Activated CD4-positive, alpha-beta T cell treated with anti-CD3 and anti-CD28 coated beads, Interleukin-2, amount 10 ng/mL, durations not matched to agents 7 days and 5 days (primary cell): ENCODE measurements around the gene TENM4. TPM values are rescaled to one million over a fixed set of nuclear protein-coding genes. Genes with fewer than 3 reads are reported as not detected.

ENCODE experiments used
- CTCF ChIA-PET: fragments of 350-600 bp; sonication (Branson Sonifier 250); formaldehyde crosslinking; loops from one replicate; lab custom pipeline; 2021; ENCODE audit warnings: antibody characterized with exemption; lab: Charles Lee
- POLR2A ChIA-PET: fragments of 350-600 bp; sonication (Branson Sonifier 250); formaldehyde crosslinking; loops from one replicate; lab custom pipeline; 2021; ENCODE audit warnings: antibody characterized with exemption; lab: Charles Lee
- DNase-seq: peaks from one replicate; pipeline ENCODE4 v3.0.0-alpha.2; 2020
- H3K27ac Mint-ChIP-seq: one replicate; pipeline ENCODE4 v1.8.0; 2021; ENCODE audit warnings: mild to moderate bottlenecking, moderate library complexity, mixed read lengths
- H3K27me3 Mint-ChIP-seq: one replicate; pipeline ENCODE4 v1.8.0; 2021; ENCODE audit warnings: mixed read lengths
- H3K36me3 Mint-ChIP-seq: one replicate; pipeline ENCODE4 v1.8.0; 2021; ENCODE audit warnings: low read depth, mixed read lengths
- H3K4me1 Mint-ChIP-seq: one replicate; pipeline ENCODE4 v1.8.0; 2021; ENCODE audit warnings: mixed read lengths
- H3K4me3 Mint-ChIP-seq: one replicate; pipeline ENCODE4 v1.8.0; 2021; ENCODE audit warnings: mild to moderate bottlenecking, moderate library complexity, mixed read lengths
- H3K9me3 Mint-ChIP-seq: one replicate; pipeline ENCODE4 v1.8.0; 2021; ENCODE audit warnings: mixed read lengths
- total RNA-seq, 2 experiments: library from RNA; stranded (reverse); gene quantifications; one replicate each; pipeline ENCODE4 v1.2.3, GENCODE V29; 2021

Gene TENM4
- total RNA-seq, 2 experiments from 2014 or later = not detected

- Mint-ChIP-seq H3K27me3 (no peaks in the 10 kb centered on the region), H3K4me1 (no peaks in the 10 kb centered on the region), H3K27ac (no peak overlapping the region), H3K4me3 (no peak overlapping the region), H3K9me3 (no peaks in the 10 kb centered on the region), H3K36me3 (no peaks in the 10 kb centered on the region)
- no peak for DNase-seq
- CTCF ChIA-PET = no interaction called here
- POLR2A ChIA-PET = no interaction called here
Observed at GRCh38 chr11:79412761-79413160, 28.1 kb downstream of the TENM4 start.

- CTCF ChIA-PET = interaction anchor here (1.9 kb wide), 1 partner anchor 12 kb away, joined by 4 read pairs; no protein-coding TSS in a partner anchor
- POLR2A ChIA-PET = no interaction called here
- Mint-ChIP-seq H3K27me3 (no peaks in the 10 kb centered on the region), H3K4me3 (no peak overlapping the region), H3K27ac (no peak overlapping the region), H3K4me1 (no peaks in the 10 kb centered on the region), H3K9me3 (no peaks in the 10 kb centered on the region), H3K36me3 (no peaks in the 10 kb centered on the region)
- DNase-seq = no peak
Observed at GRCh38 chr11:79409330-79409729, 31.5 kb downstream of the TENM4 start.

GRCh38 chr11:79406376-79406775 is 34.5 kb downstream of the TENM4 start:
- H3K9me3 Mint-ChIP-seq = no peaks in the 10 kb centered on the region
- H3K4me1 Mint-ChIP-seq = no peaks in the 10 kb centered on the region
- no peaks in the 10 kb centered on the region for H3K36me3 Mint-ChIP-seq
- H3K27me3 Mint-ChIP-seq = no peaks in the 10 kb centered on the region
- CTCF ChIA-PET = no interaction called here
- POLR2A ChIA-PET = no interaction called here
- H3K27ac Mint-ChIP-seq = no peak overlapping the region
- no peak overlapping the region for H3K4me3 Mint-ChIP-seq
- no peak for DNase-seq

- CTCF ChIA-PET = no interaction called here
Observed at GRCh38 chr11:79404806-79405205, 36.0 kb downstream of the TENM4 start.

GRCh38 chr11:79404325-79404724 is 36.5 kb downstream of the TENM4 start:
- Mint-ChIP-seq H3K4me1 (no peaks in the 10 kb centered on the region), H3K36me3 (no peaks in the 10 kb centered on the region), H3K9me3 (no peaks in the 10 kb centered on the region), H3K4me3 (no peak overlapping the region), H3K27me3 (no peaks in the 10 kb centered on the region), H3K27ac (no peak overlapping the region)
- ChIA-PET POLR2A (no interaction called here), CTCF (no interaction called here)
- no peak for DNase-seq

More at GRCh38 chr11:79404806-79405205, 36.0 kb downstream of the TENM4 start:
- no peak overlapping the region for H3K27ac Mint-ChIP-seq
- DNase-seq = no peak
- H3K27me3 Mint-ChIP-seq = no peaks in the 10 kb centered on the region
- no peaks in the 10 kb centered on the region for H3K4me1 Mint-ChIP-seq
- H3K9me3 Mint-ChIP-seq = no peaks in the 10 kb centered on the region
- POLR2A ChIA-PET = no interaction called here
- no peak overlapping the region for H3K4me3 Mint-ChIP-seq
- H3K36me3 Mint-ChIP-seq = no peaks in the 10 kb centered on the region

- H3K27ac Mint-ChIP-seq = no peak overlapping the region
- H3K4me1 Mint-ChIP-seq = no peaks in the 10 kb centered on the region
- ChIA-PET POLR2A (no interaction called here), CTCF (interaction anchor here (0.6 kb wide), 1 partner anchor 270 kb away, joined by 3 read pairs; no protein-coding TSS in a partner anchor)
- H3K36me3 Mint-ChIP-seq = no peaks in the 10 kb centered on the region
- H3K27me3 Mint-ChIP-seq = no peaks in the 10 kb centered on the region
- H3K9me3 Mint-ChIP-seq = no peaks in the 10 kb centered on the region
- no peak for DNase-seq
- H3K4me3 Mint-ChIP-seq = no peak overlapping the region
Observed at GRCh38 chr11:79403839-79404238, 37.0 kb downstream of the TENM4 start.

GRCh38 chr11:79402912-79403311 is 37.9 kb downstream of the TENM4 start:
- CTCF ChIA-PET = interaction anchor here (0.6 kb wide), 1 partner anchor 271 kb away, joined by 3 read pairs; no protein-coding TSS in a partner anchor
- no peaks in the 10 kb centered on the region for H3K27me3 Mint-ChIP-seq
- H3K36me3 Mint-ChIP-seq = no peaks in the 10 kb centered on the region

GRCh38 chr11:79400717-79401330 is 40.0 kb downstream of the TENM4 start:
- no peak overlapping the region for H3K4me3 Mint-ChIP-seq

More at GRCh38 chr11:79402912-79403311, 37.9 kb downstream of the TENM4 start:
- H3K9me3 Mint-ChIP-seq = no peaks in the 10 kb centered on the region
- H3K4me1 Mint-ChIP-seq = no peaks in the 10 kb centered on the region
- no peak for DNase-seq
- POLR2A ChIA-PET = no interaction called here
- no peak overlapping the region for H3K4me3 Mint-ChIP-seq
- H3K27ac Mint-ChIP-seq = no peak overlapping the region

GRCh38 chr11:79400206-79400605 is 40.6 kb downstream of the TENM4 start:
- no peaks in the 10 kb centered on the region for H3K27me3 Mint-ChIP-seq
- CTCF ChIA-PET = interaction anchor here (0.6 kb wide), 1 partner anchor 1562 kb away, joined by 3 read pairs; no protein-coding TSS in a partner anchor
- H3K4me3 Mint-ChIP-seq = no peak overlapping the region
- POLR2A ChIA-PET = no interaction called here
- no peaks in the 10 kb centered on the region for H3K36me3 Mint-ChIP-seq
- DNase-seq = no peak
- no peak overlapping the region for H3K27ac Mint-ChIP-seq
- no peaks in the 10 kb centered on the region for H3K9me3 Mint-ChIP-seq
- H3K4me1 Mint-ChIP-seq = no peaks in the 10 kb centered on the region

More at GRCh38 chr11:79400717-79401330, 40.0 kb downstream of the TENM4 start:
- DNase-seq = peak; percentile 7
- H3K27ac Mint-ChIP-seq = no peak overlapping the region
- H3K36me3 Mint-ChIP-seq = no peaks in the 10 kb centered on the region
- no peaks in the 10 kb centered on the region for H3K4me1 Mint-ChIP-seq
- POLR2A ChIA-PET = no interaction called here
- CTCF ChIA-PET = no interaction called here
- H3K27me3 Mint-ChIP-seq = no peaks in the 10 kb centered on the region
- no peaks in the 10 kb centered on the region for H3K9me3 Mint-ChIP-seq

- Mint-ChIP-seq H3K9me3 (no peaks in the 10 kb centered on the region), H3K4me3 (no peak overlapping the region), H3K4me1 (no peaks in the 10 kb centered on the region), H3K36me3 (no peaks in the 10 kb centered on the region), H3K27ac (no peak overlapping the region), H3K27me3 (no peaks in the 10 kb centered on the region)
- POLR2A ChIA-PET = no interaction called here
- DNase-seq = no peak
- CTCF ChIA-PET = no interaction called here
Observed at GRCh38 chr11:79397252-79397651, 43.6 kb downstream of the TENM4 start.

GRCh38 chr11:79396674-79397073 is 44.2 kb downstream of the TENM4 start:
- POLR2A ChIA-PET = no interaction called here
- CTCF ChIA-PET = no interaction called here
- no peak for DNase-seq
- H3K36me3 Mint-ChIP-seq = no peaks in the 10 kb centered on the region
- no peaks in the 10 kb centered on the region for H3K27me3 Mint-ChIP-seq
- H3K4me1 Mint-ChIP-seq = no peaks in the 10 kb centered on the region
- H3K4me3 Mint-ChIP-seq = no peak overlapping the region
- H3K9me3 Mint-ChIP-seq = no peaks in the 10 kb centered on the region
- H3K27ac Mint-ChIP-seq = no peak overlapping the region

GRCh38 chr11:79396001-79396400 is 44.8 kb downstream of the TENM4 start:
- H3K4me1 Mint-ChIP-seq = no peaks in the 10 kb centered on the region

GRCh38 chr11:79393362-79394043 is 47.3 kb downstream of the TENM4 start:
- POLR2A ChIA-PET = no interaction called here
- no peaks in the 10 kb centered on the region for H3K9me3 Mint-ChIP-seq

More at GRCh38 chr11:79396001-79396400, 44.8 kb downstream of the TENM4 start:
- DNase-seq = no peak
- ChIA-PET CTCF (no interaction called here), POLR2A (no interaction called here)
- Mint-ChIP-seq H3K27ac (no peak overlapping the region), H3K4me3 (no peak overlapping the region), H3K36me3 (no peaks in the 10 kb centered on the region), H3K27me3 (no peaks in the 10 kb centered on the region), H3K9me3 (no peaks in the 10 kb centered on the region)

More at GRCh38 chr11:79393362-79394043, 47.3 kb downstream of the TENM4 start:
- no peaks in the 10 kb centered on the region for H3K27me3 Mint-ChIP-seq
- no peak for DNase-seq
- no peaks in the 10 kb centered on the region for H3K36me3 Mint-ChIP-seq
- H3K27ac Mint-ChIP-seq = no peak overlapping the region
- CTCF ChIA-PET = no interaction called here
- H3K4me3 Mint-ChIP-seq = no peak overlapping the region
- no peaks in the 10 kb centered on the region for H3K4me1 Mint-ChIP-seq
